PC-3 (cell line): ENCODE measurements around the gene MCL1.

ENCODE experiments used
- EZH2 ChIP-seq: fragments of 300-600 bp; sonication (generic); IDR thresholded peaks from one replicate; pipeline ENCODE4 v1.6.1; 2017; ENCODE audit warnings: antibody characterized with exemption, mild to moderate bottlenecking, low read length; ENCODE audit not compliant: unreplicated experiment
- EZH2phosphoT487 ChIP-seq: fragments of 300-600 bp; sonication (generic); IDR thresholded peaks from 2 replicates; pipeline ENCODE4 v1.6.1; 2018; ENCODE audit warnings: mild to moderate bottlenecking, antibody characterized with exemption, low read length, borderline replicate concordance
- TF ChIP-seq, protein P1 (sequence below): fragments of 300-600 bp; sonication (generic); conservative IDR thresholded peaks from 2 replicates; pipeline ENCODE4 v1.5.1; 2017; ENCODE audit warnings: antibody characterized with exemption, low read depth, mild to moderate bottlenecking, low read length

DNA sequence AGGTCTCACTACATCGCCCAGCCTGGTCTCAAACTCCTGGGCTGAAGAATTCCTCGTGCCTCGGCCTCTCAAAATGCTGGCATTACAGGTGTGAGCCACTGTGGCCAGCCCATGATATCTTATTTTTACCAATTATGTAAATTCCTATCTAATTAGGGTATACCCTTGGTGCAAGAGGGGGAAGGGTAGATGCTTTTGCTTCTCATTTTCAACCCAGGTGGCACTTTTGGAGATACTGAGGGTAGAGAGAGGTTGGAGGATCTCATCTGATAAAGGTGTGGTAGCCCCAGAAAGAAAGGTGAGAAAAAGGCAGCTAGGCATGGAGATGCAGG is 32.6 kb upstream of the MCL1 start:
- TF ChIP-seq, protein P1, sequence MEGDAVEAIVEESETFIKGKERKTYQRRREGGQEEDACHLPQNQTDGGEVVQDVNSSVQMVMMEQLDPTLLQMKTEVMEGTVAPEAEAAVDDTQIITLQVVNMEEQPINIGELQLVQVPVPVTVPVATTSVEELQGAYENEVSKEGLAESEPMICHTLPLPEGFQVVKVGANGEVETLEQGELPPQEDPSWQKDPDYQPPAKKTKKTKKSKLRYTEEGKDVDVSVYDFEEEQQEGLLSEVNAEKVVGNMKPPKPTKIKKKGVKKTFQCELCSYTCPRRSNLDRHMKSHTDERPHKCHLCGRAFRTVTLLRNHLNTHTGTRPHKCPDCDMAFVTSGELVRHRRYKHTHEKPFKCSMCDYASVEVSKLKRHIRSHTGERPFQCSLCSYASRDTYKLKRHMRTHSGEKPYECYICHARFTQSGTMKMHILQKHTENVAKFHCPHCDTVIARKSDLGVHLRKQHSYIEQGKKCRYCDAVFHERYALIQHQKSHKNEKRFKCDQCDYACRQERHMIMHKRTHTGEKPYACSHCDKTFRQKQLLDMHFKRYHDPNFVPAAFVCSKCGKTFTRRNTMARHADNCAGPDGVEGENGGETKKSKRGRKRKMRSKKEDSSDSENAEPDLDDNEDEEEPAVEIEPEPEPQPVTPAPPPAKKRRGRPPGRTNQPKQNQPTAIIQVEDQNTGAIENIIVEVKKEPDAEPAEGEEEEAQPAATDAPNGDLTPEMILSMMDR, result no peak
- TF ChIP-seq EZH2 (no peak), EZH2phosphoT487 (no peak)
